RWPE1 (cell line): Measurements from ENCODE around the gene USP49.

Experiments used
- CTCF ChIA-PET: fragments of 350-600 bp; sonication (Branson Sonifier 250); formaldehyde crosslinking; extraction: SDS; loops from one replicate; lab custom pipeline; 2021; lab: Yijun Ruan, JAX
- POLR2A ChIA-PET: fragments of 400-600 bp; formaldehyde crosslinking; extraction: SDS; loops from one replicate; lab custom pipeline; 2020; ENCODE audit warnings: antibody characterized with exemption; ENCODE audit not compliant: low non-redundant PET; lab: Yijun Ruan, JAX
- DNase-seq: peaks from one replicate; pipeline ENCODE4 v3.0.0; 2012; ENCODE audit warnings: low spot score
- H3K27ac ChIP-seq: fragments of 450-650 bp; 2 replicates; pipeline ENCODE4 v1.5.1; 2017
- CTCF ChIP-seq: fragments of 450-650 bp; conservative IDR thresholded peaks from 2 replicates; pipeline ENCODE4 v1.5.1; 2017; ENCODE audit warnings: low read depth, mild to moderate bottlenecking

USP49 gene

GRCh38 chr6:41822021-41822420 is 73.2 kb downstream of the USP49 start:
- ChIA-PET POLR2A (no interaction called here), CTCF (no interaction called here)
- DNase-seq = no peak
- TF ChIP-seq CTCF = no peak
- H3K27ac ChIP-seq = no peak overlapping the region

DNA sequence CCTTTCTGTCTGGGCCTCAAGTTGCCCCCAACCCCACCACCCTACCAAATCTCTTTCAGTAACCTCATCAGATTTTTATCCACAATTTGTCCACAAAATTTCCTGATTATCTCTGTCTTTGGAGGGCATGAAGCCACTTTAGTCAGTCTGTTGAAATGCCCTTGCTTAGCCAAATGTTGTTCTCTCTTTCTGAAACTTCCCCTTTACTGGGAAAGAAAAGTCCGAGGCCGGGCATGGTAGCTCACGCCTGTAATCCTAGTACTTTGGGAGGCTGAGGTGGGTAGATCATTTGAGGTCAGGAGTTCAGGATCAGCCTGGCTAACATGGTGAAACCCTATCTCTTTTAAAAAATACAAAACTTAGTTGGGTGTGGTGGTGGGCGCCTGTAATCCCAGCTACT is 73.9 kb downstream of the USP49 start:
- TF ChIP-seq CTCF = no peak
- POLR2A ChIA-PET = interaction anchor here (0.6 kb wide), 1 partner anchor 28 kb away, joined by 7 read pairs; no protein-coding TSS in a partner anchor
- no peak overlapping the region for H3K27ac ChIP-seq
- no peak for DNase-seq
- CTCF ChIA-PET = no interaction called here

GRCh38 chr6:41818271-41819054 is 76.7 kb downstream of the USP49 start:
- no peak for TF ChIP-seq CTCF
- POLR2A ChIA-PET = no interaction called here
- H3K27ac ChIP-seq = no peak overlapping the region
- no peak for DNase-seq
- CTCF ChIA-PET = interaction anchor here (0.6 kb wide), 1 partner anchor 46 kb away, joined by 3 read pairs; no protein-coding TSS in a partner anchor

- TF ChIP-seq CTCF = no peak
- POLR2A ChIA-PET = no interaction called here
- DNase-seq = no peak
- no peak overlapping the region for H3K27ac ChIP-seq
- CTCF ChIA-PET = no interaction called here
Measured at GRCh38 chr6:41815587-41815986, 79.6 kb downstream of the USP49 start.

DNA sequence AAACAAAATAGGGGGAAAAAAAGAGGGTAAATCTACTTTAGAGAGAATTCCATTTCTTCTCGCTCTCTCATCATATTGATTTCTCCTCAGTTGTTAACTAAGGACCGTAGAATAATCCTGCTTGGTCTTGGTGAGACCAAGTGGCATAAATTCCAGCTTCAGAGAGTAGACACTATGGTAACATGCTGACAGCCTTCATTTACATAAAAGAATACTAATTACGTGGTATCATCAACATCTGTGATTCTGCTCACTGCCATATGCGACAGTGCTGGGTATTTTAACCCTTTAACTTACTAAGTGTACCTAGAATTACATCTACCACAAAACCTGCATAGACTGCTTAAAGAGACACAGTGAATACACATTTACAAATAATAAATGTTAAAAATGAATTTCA is 80.5 kb downstream of the USP49 start:
- no peak for TF ChIP-seq CTCF
- no peak overlapping the region for H3K27ac ChIP-seq
- DNase-seq = no peak
- ChIA-PET CTCF (interaction anchor here (1.4 kb wide), 1 partner anchor 27 kb away, joined by 4 read pairs; the partner anchor contains the start of gene TOMM6), POLR2A (no interaction called here)

DNA sequence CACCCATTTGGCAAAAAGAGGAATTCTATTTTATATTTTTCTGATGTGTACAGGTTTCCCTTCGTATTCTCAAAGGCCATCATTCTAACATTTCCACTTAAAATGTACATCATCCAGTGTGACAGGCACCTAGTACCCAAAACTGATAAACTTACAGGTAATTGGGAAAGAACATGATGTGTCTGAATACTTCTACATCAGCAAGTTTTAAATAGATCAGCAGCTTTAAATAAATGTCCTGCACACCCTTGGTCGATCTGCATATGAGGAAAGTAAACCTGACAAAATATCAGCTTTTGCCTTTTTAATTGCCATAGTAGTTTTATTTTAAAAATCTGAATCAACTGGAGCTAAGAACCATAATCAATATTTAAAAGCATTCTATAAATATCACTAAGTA is 81.2 kb downstream of the USP49 start:
- ChIA-PET CTCF (interaction anchor here (1.2 to 1.4 kb wide), 2 partner anchors 26 to 38 kb away, joined by 3 to 4 read pairs; partner anchors contain the start of gene TOMM6), POLR2A (no interaction called here)
- no peak for TF ChIP-seq CTCF

More for the DNA sequence above, 81.2 kb downstream of the USP49 start:
- H3K27ac ChIP-seq = no peak overlapping the region
- DNase-seq = no peak
